Umbilical cord (tissue), 2 donors: ENCODE results near the gene MASP1. TPM values are rescaled to one million over a fixed set of nuclear protein-coding genes. Genes with fewer than 3 reads are reported as not detected.
A peak's percentile ranks its signal among the peaks of the same experiment; 100 is the strongest.

Source experiments
- DNase-seq: peaks from one replicate; pipeline ENCODE4 v3.0.0-alpha.2; 2015; ENCODE audit warnings: low spot score
- total RNA-seq: library from RNA; depleted of rRNA; stranded (reverse); fragments of >200 nt; gene quantifications from one replicate; pipeline ENCODE4 v1.2.3, GENCODE V29; 2014; ENCODE audit warnings: low replicate concordance; ENCODE audit not compliant: insufficient read depth

The MASP1 gene
- total RNA-seq, result 7.2 TPM

- peak; percentile 48 for DNase-seq
Measured at GRCh38 chr3:187291512-187292132, at the start of gene MASP1. MASP1 (minus strand) TSS chr3:187291737; CDS start chr3:187291632, 105 bp downstream.

GRCh38 chr3:187340578-187340977 is 49.0 kb upstream of the MASP1 start:
- no peak for DNase-seq

- no peak for DNase-seq
Measured at GRCh38 chr3:187336322-187336721, 44.8 kb upstream of the MASP1 start.

- DNase-seq, result no peak
Measured at GRCh38 chr3:187334904-187335303, 43.4 kb upstream of the MASP1 start.

- no peak for DNase-seq
Measured at GRCh38 chr3:187328691-187329090, 37.2 kb upstream of the MASP1 start.

GRCh38 chr3:187327845-187328244 is 36.3 kb upstream of the MASP1 start:
- no peak for DNase-seq

- DNase-seq, result no peak
Measured at GRCh38 chr3:187325632-187326031, 34.1 kb upstream of the MASP1 start.

- no peak for DNase-seq
Measured at GRCh38 chr3:187323091-187323490, 31.6 kb upstream of the MASP1 start.

- no peak for DNase-seq
Measured at GRCh38 chr3:187322291-187322690, 30.8 kb upstream of the MASP1 start.

GRCh38 chr3:187321766-187322165 is 30.2 kb upstream of the MASP1 start:
- DNase-seq, result no peak

GRCh38 chr3:187319699-187320302 is 28.3 kb upstream of the MASP1 start:
- peak; percentile 80 for DNase-seq

GRCh38 chr3:187318819-187319616 is 27.5 kb upstream of the MASP1 start:
- peak; percentile 67 for DNase-seq

GRCh38 chr3:187315872-187316271 is 24.3 kb upstream of the MASP1 start:
- no peak for DNase-seq

GRCh38 chr3:187314176-187314575 is 22.6 kb upstream of the MASP1 start:
- no peak for DNase-seq

GRCh38 chr3:187310954-187311470 is 19.5 kb upstream of the MASP1 start:
- DNase-seq, result no peak

GRCh38 chr3:187310226-187310625 is 18.7 kb upstream of the MASP1 start:
- DNase-seq, result no peak

GRCh38 chr3:187305881-187306280 is 14.3 kb upstream of the MASP1 start:
- no peak for DNase-seq

- DNase-seq, result no peak
Measured at GRCh38 chr3:187299611-187300010, 8.1 kb upstream of the MASP1 start.

GRCh38 chr3:187296911-187297310 is 5.4 kb upstream of the MASP1 start:
- DNase-seq, result no peak

GRCh38 chr3:187296058-187296457 is 4.5 kb upstream of the MASP1 start:
- no peak for DNase-seq

GRCh38 chr3:187295316-187296034 is 3.9 kb upstream of the MASP1 start:
- DNase-seq, result no peak
